ENCODE results near the gene RHBDL3.

The RHBDL3 gene

DNA sequence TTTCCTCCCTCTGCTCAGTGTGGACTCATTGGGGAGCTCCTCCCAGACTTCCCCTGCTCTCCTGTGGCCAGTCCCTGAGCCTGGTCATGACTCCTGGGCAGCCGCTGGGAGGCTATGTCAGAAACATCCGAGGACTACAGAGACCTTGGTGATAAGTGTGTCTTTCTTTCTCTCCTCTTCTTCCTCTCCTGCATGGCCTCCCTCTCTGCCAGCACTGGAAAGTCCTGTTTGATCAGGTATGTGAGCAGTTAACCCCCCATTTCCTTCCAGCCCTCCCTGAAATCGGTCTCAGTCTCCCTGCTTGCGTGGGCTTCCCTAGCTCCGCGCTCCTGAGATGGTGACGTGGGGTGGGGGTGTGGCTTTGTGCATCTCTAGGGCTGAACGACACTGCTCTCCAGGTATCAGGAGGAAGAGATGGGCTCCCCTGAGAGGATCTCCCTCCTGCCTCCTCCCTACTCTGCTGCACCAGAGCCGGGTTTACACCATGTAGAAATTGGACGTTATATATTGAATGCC, 2.1 kb downstream of the RHBDL3 start:
- no peak for DNase-seq

DNA sequence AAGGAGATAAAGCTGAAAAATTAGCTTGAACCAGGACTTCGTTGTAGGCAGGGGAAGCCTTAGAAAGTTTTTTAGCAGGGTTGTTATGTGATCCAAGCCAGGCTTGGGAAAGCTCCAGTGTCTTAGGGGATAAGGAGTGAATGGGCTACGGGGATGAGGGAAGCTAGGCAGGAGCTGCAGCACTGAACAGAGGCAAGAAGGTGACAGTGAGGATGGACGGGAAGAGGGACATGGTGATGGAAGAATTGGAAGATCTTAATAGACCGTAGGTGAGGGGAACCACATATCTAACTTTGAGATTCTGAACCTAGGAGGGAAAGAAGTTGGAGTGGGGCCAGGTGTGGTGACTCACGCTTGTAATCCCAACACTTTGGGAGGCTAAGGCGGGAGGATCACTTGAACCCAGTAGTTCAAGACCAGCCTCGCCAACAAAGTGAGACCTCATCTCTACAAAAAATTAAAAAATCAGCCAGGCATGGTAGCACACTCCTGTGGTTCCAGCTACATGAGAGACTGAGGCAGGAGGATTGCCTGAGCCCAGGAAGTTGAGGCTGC, 3.2 kb downstream of the RHBDL3 start:
- no peak for DNase-seq

DNA sequence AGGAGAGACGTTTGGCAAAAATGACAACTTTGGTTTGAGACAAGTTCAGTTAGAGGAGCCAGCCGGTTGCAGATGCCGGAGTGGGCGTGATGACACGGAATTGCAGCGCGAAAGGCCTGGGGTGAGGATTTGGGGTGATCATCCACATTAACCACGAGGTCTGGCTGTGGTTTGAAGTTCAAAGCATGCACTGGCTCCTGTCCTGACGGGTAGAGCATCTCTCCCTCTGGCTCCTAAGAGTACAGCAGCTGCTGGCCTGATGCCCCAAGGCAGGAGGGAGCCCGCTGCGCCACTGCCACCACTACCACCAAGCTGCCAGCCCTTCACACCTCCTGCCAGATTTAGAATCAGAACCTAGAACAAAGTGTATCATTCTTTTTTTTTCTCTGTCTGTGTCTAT, 3.7 kb downstream of the RHBDL3 start:
- DNase-seq = no peak

DNA sequence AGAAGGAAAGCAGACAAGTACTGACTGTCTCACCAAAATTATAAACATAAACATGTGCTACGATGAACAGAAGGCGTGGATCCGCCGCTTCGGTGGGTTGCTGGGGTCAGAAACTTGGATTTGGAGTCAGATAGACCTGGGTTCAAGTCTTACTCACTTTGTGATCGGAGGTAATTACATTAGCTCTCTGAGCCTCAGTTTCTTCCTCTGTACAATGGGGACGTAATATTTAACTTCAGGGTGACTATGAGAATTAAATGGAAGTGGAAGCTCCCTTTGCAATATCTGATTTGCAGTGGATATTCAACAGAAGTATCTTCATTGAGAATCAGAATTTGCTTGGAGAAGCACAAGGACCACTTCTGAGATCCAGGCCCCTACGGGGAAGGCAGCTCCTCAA, 6.2 kb downstream of the RHBDL3 start:
- no peak for DNase-seq

DNA sequence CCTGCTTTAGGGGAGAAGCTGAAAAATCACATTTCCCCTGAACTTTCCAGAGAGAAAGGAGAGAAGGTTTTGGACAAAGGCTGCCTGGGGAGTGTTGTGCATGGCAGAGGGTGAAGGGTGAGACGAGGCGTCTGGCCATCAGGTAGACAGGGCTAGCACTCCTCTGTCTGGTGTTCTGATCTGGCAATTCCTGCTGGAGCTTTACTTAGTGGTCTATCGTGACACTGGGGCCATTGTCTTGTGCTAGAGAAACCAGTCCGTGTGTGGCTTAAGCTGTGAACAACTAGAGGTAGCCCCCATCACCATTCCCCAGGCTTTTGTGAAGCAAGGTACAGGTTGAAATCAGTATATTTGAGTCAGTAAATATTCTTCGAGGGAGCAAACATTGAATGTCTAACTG, 8.5 kb downstream of the RHBDL3 start:
- DNase-seq = no peak

DNA sequence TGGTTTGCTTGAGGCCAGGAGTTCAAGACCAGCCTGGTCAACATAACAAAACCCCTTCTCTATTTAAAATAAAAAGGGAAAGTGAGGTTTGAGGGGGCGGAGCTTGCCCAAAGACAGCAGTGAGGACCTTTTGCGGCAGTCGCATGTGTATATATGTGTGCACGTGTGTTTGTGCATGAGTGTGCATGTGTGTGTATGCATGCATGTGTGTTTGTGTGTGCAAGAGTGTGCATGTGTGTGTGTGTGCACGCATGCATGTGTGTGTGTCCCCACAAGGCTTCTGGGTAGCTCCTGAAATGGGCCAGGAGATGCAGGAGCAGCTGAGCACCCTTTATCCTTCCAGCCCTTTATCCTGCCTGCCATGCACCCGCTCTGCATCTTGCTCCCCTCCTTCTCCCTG, 9.0 kb downstream of the RHBDL3 start:
- no peak for DNase-seq

DNA sequence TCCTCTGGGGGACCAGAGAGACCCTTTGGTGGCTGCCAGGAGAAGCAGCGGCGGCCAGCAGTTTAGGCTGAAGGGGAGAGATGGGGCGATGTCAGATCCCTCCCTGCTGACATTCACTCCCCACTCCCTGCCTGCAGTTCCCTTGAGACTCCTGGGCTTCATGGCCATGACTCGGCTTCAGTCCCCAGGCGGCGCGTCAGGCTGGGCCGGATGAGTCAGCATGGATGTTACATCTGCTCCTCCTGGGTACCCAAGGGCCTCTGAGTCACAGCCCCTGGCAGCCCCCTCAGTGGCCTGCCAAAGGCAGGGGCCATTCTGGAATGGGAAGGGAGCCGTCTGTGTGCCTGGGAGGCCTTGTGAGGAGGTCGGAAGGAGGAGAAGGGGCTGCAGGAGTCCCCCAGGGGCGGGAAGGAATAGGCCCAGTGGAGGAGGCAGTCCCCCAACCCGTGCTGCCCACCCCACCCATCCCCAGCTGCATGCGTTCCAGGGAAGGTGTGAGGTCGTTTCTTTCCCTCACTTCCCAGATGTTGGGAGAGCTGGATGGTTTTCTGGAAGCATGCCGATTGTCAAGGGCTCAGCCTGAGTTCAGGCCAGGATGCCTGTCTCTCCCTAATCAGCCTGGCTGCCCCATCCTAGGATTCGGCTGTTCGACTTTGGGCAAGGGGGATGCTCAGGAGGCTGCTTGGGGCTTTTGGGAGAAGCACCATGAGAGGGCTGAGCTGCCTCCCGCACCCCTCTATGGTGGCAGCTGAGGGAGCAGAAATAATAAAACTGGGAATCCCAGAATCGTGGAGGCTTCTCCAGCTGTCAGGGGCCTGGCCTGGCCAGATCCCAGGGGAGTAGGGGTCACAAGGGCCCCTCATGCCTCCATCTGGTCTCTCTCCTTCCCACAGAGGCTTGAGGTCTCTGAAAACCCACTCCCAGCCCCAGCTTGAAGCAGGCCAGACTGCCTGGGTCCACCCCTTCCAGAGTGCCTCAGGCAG, 9.7 kb downstream of the RHBDL3 start:
- DNase-seq = no peak

DNA sequence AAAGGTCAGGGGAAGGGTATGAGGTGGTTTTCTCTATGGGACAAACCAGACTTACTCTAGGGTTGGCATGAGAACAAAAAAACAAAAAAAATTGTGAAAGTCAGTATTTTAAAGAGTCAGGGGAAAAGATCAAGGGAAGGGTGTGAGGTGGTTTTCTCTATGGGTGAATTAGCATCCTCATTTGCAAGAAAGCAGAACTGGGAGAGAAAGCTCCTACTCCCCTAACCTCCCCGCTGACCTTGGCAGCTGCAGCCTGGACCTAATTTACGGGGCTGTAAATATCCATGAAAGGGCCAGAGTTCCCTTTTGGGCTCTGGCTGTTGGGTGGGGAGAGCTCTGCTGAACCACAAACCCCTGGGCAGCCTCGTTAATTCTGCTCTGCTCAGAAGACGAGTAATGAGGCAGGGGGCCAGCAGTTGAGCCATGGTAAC, 10.6 kb downstream of the RHBDL3 start:
- DNase-seq = no peak

DNA sequence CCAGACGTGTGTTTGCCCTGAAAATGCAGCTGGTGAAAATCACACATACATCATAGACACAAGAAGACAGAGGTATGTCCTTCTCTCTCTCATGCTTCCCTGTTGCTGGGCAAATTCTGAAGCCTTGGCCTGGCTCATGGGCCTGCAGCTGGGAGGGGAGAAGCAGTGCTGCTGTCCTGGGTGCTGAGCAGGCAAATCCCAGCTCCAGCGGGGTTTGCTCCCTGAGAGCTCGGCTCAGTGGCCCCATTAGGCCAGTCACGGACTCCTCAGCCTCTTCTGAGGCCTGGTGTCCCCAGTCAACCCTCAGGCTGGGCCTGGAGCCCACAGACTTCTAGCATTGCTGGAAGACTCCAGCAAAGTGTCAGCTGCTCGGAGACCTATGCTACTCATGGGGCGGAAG, 11.7 kb downstream of the RHBDL3 start:
- DNase-seq = no peak

DNA sequence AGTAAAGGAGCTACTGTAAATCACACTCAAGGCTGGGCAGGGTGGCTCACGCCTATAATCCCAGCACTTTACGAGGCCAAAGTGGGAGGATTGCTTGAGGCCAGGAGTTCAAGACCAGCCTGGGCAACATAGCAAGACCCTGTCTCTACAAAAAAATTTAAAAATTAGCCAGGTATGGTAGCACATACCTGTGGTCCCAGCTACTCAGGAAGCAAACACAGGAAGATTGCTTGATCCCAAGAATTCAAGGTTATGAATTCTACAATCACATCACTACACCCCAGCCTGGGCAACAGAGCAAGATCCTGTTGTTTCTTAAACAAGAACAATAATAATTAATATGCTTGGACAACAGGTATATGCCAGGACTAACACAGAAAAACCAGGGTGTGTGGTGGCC, 13.2 kb downstream of the RHBDL3 start:
- no peak for DNase-seq

DNA sequence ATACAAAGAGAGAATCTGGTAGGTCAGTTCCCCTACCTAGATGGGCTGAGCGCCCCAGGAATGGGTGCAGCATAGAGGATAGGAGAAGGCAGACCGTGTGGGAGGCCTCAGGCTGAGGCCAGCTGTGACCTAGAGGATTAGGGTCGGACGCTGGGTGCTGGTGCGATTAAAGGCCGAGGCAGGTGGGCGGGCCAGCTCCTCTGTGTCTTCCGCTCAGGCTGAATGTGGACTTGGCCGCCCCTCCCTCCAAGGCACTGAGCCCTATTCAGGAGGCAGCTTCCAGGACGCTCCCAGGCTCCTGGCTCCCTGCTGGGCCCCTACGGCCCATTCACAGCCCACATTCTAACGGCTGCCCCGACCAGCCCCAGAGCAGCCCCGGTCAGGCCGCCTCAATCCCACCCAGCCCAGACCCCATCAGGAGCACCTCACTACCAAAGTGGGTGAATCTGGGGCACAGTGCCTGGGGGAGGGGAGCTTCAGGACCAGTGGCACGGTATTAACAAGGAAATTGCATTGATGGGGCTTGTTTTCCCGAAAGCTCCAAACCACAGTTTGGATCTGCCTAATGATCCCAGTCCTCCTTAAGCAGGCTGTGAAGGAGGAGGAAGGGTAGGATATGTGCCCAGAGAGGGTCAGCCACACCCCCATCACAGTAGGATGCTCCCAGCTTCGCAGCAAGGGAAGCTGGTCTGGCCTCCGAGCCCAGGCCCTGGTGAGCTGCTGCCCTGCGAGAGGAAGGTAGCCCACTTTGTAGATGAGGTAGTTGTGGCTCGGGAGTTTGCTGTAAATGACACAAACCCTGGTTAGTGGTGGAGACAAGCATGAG, 14.5 kb downstream of the RHBDL3 start:
- no peak for DNase-seq

DNA sequence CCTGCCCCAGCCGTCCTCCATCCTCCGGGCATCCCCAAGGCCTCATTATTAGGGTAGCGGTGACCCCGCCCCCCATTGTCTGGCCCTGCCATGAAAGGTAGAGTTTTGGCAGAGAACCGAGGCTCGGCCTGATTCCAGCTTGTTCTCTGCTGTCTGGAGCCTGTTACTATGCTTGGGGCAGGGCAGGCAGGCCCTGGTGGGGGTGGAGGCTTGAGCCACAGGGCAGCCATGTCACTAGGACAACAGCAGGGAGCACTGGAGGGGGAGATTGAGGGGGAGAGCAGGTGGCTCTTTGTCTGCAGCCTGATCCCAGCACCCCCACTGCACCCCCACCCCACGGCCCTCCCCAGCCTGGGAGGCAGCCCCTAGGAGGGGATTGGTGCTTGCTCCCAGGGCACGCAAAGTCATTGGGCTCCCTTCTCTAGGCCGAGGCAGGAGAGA, 15.4 kb downstream of the RHBDL3 start:
- DNase-seq = no peak

DNA sequence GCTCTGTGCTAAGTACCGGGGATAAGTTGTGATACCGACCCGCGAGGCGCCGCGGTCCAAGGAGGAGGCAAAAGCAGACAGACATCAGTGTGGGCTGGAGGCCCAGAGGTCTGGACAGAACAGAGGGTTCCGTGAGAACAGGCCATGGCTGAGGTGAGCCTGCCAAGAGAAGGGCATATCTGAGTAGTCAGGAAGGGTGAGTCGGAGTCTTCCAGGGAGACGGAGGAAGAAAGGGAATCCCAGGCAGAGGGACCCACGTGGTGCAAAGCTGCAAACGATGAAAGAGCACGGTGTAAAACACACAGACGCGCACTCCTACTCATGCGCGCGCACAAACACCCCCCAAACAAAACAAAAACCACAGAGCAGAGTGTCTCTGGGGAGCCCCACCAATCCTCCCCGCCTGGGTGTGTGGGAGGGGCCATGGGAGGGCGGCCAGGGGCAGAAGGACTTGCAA, 18.1 kb downstream of the RHBDL3 start:
- DNase-seq = no peak

DNA sequence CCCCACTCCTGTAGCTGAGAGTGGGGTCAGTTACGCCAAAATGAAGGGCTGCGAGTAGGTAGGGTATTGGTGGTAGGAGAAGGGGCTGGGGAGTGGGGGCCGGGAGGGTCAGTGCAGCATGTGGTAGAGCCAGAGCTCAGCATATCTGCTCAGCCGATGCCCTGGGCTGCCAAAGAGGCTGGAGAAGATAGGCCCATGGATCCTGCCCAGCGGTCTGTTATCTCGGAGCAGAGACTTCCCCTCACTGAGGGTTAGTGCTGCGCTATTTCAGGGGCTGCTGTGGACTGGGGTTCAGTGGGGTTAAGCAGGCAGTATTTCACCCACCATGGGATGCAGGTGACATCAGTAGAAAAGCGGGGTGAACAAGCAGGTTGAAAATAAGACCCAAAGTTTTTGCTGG, 19.7 kb downstream of the RHBDL3 start:
- DNase-seq = no peak

DNA sequence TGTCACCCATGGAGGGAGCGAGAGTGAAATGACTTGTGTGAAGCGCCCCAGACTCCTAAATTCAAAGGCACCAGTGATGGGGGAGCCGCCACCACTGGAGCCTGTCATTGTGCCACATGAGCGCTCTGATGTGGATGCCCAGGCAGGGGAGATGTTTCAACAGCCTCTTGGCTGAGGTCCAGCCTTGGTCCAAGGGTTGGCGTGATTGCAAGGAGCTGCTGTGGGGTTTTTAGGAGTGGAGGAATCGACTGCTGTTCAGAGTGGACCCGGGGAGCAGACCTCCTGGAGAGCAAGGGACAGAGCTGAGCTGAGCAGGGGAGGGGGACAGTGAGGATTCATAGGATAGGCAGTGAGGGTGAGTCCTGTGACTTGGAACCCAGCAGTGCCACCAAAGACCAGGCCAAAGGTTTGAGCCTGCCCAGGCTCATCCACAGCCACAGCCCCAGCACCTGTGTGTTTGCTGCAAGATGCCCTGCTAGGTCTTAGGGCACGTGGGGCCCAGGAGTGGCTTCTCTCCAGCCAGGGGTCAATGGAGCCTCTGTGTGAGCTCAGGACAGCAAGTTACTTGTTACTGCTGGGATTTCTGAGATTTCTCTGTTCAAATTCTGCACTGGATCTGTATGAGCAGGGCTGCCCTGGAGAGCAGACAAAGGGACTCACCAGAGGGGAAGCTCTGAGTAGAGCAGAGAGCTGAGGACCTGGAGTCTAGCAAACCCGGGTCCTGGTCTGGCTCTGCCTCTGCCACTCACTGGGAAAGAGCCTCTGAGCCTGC, 20.3 kb downstream of the RHBDL3 start:
- DNase-seq = no peak

DNA sequence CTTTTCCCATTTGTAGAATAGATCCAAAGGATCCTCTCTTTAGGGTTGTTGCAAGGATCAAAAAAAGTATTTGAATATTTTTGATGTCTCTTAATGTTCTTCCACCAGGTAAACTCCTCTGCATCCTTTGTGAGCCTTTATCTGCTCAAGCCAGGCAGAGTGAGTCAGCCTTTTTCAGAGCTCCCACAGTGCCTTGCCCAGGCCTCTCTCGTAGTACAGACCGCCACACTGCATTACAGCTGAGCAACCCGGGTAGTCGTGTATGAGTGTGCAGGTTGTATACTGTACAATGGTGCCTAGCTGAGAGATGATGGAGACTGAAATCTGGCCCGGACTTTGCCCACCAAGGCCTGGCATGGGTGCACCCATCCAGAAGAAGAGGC, 20.9 kb downstream of the RHBDL3 start:
- no peak for DNase-seq

DNA sequence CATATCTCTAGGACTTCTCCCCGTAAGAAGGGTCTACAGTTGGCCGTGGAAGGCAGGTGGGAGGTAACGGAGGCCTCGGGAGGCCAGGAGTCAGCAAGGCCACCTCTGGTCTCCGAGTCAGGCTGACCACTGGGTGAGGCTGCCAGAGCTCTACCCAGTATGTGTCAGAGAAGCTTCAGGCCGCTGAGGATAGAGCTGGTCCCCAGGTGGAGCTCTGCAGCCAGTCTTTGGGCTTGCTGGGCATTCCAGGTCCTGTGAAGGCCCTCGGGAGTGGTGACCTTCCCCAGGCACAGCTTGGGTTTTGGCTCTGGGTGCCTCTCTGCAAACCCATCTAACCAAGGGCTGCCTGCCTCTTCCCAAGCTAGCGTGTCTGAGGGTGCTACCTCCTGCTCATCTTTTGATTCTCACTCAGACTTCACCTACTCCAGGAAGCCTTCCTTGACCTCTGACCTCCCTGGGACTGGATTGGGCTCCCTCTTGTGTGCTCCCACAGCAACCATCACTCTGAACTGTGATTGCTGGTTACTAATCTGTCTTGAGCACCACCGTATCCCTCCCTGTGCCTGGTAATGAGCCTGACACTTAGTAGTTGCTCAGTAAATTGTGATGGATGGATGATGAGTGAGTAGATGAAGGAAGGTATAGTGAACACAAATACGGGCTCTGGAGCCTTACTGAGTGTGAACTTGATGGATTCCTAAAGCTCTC, 22.3 kb downstream of the RHBDL3 start:
- no peak for DNase-seq

DNA sequence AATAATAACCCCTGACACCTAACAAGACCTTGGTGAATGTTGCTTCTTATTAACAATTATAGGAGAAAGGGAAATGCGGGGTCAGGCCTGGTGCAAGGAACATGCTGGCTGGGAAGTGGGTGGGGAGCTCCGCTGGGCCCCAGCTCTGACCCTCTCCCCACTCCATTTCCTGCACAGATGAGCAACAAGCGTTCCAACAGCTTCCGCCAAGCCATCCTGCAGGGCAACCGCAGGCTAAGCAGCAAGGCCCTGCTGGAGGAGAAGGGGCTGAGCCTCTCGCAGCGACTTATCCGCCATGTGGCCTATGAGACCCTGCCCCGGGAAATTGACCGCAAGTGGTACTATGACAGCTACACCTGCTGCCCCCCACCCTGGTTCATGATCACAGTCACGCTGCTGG, 23.0 kb downstream of the RHBDL3 start:
- DNase-seq = no peak

DNA sequence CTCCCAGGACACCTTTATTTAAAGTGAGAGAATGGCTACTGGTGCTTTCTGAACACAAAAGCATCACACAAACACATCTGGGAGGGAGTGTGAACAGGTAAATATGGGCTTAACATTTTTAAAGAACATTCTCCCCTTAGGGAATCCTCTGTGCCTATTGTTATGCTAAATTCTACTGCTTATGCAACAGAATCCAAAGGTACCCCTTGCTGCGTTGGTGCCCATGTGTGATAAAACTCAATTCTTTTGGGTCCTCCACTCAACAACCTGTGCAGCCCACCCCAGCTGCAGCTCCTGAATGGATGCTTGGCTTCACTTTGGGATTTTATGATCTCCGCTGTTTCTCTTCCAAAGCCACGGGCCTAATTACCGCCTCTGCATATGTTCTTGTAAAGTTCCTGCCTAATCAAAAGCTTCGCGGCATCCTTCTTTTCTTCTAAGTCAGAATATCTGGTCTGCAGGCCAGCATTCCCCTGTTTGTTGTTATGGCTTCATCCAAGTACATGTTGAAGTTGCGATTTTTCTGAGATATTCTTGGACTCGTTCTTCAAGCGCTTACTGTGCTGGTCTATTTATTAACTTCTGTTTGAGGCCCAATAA, 23.9 kb downstream of the RHBDL3 start:
- DNase-seq = no peak

DNA sequence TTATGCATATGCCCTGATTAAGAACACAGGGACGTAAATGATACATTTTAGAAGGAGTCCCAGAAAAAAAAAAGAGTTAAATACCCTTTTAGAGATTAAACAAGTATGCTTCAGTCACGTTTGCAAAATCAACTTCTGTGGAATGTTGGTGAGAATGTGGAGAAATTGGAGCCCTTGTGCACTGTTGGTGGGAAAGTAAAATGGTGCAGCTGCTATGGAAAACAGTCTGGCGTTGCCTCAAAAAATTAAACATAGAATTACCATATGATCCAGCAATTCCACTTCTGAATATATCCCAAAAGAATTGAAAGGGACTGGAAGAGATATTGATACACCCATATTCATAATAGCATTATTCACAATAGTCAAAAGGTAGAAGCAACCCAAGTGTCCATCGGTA, 26.5 kb downstream of the RHBDL3 start:
- no peak for DNase-seq

DNA sequence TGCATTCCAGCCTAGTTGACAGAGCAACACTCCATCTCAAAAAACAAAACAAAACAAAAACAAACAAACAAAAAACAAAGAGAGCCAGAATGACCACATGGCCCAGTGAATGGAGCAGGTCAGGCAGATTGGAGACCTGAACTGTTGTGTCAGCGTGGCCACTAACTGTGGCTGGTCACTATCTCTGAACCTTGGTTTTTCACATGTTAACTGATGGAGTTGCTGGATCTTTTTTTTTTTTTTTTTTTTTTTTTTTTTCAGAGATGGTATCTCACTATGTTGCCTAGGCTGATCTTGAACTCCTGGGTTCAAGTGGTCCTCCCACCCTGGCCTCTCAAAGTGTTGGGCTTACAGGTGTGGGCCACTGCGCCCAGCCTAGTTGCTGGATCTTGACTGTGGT, 31.8 kb downstream of the RHBDL3 start:
- no peak for DNase-seq

Data from SIG-M5 (cell line).